ENCODE results near the gene VCX3B.
"Not testable (repeated sequence)": the region's sequence is repeated elsewhere in the genome, so short reads cannot be mapped to it uniquely, and the experiment has no call there.

The VCX3B gene

DNA sequence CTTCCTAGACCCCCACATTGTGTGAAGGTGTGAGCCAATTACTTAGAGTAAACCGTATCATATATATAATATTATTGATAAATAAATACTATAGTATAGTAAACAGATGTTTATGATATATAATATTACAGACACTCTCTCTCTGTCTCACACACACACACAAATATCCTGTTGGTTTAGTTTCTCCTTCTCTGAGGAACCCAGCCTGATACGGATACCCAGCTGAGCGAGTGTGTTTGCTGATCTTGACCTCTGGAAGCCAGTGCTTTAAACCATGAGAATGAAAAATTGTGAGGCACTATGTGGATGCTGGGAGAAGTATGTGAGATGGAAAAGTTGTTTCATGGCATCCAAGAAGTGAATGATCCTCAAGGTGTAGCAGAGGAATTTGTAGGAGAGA is at the start of gene VCX3B:
Gene VCX3B, plus strand, starts transcription at position 301 of the 400 bp plus-strand sequence. CDS start 621 bp downstream, outside the sequence.
- not testable (repeated sequence) for DNase-seq (ENCODE audit: low read depth in 4 of 4, low spot score in 1 of 4)

- no peak for DNase-seq (ENCODE audit: low read depth in 4 of 4, low spot score in 1 of 4)
Measured at GRCh38 chrX:8418301-8418700, 46.3 kb upstream of the VCX3B start.

- DNase-seq (ENCODE audit: low read depth in 4 of 4, low spot score in 1 of 4), result no peak
Measured at GRCh38 chrX:8424912-8425311, 39.7 kb upstream of the VCX3B start.

DNA sequence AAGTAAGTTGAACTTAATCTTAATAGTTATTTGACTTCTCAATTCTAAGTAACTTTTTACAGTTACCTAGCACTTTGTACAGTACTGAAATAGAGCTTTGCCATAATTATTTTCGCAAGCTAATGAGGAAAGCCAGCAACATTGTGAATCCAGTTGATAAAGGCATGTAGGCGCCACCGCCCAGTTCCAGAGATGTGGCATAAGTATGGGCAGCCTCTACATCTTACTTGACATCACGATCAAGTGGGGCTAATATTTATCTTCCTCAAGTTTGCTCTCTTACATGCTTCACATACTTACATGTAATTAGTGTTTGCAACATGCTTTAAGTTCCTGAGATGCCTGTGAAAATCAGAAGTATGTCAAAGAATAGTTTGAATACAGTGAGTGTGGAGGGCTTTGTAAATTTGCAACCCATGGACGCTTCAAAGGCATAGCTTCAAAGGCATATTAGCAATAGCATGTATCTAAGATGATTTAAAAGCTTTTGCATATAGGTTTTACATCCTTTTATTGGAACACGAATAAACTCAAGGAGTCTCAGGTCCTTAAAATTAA is 34.9 kb upstream of the VCX3B start:
- DNase-seq (ENCODE audit: low read depth in 4 of 4, low spot score in 1 of 4), result no peak

- no peak for DNase-seq (ENCODE audit: low read depth in 4 of 4, low spot score in 1 of 4)
Measured at GRCh38 chrX:8430444-8430843, 34.2 kb upstream of the VCX3B start.

DNA sequence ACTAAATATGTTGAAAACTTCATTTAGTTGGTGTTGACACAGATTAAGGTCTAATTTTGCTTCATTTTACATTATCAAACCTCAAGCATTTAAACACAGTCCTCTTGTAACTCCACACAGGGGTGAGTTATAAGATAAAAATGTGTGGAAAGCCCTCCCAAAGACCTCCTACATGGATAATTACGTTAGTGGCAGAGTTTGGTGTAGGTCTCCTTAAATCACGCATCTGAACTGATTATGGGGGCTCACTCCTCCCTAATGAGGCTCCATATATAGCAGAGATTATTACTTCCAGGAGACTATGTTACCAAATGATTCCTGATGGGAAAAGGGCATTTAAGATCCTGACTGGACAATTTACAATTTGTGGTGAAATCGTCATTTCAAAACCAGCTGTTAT is 32.2 kb upstream of the VCX3B start:
- DNase-seq (ENCODE audit: low read depth in 4 of 4, low spot score in 1 of 4), result no peak

DNA sequence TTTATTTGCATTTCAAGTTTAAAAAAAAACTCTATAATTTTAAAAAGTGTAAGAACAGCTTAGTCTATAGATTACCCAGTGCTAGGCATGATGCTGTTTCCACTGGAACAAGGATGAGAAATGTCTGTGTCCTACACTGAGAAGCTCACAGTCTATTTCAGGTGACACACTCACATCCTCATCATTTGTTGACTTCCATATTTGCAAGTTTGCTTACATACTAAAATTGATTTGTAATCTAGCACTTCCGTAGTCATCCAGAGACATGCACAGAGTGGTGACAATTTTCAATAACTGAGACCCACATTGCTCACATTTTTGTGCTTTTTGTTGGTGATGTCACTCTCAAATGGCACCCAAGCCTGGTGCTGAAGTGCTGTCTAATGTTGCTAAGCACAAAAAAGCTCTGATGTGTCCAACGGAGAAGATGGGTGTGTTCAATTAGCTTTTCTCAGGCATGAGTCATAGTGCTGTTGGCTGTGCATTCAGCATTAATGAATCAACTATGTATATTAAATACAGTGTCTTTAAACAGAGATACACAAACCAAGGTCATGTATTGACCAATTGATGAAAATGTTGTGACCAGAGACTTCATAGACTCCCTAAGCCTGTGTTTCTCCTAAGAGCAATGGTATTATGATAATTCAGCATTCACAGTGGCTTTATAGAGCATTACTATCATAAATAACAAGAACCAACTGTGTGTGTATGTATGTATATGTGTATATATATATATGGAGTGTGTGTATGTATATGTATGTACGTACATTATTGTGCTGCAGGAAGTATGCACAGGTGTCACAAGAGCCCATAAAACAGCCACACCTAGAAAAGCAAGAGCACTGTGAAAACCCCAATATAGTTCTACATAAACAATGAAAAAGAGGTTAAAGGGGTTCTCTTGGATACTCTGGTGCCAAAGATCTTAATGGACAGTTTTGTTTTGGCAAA is 31.2 kb upstream of the VCX3B start:
- DNase-seq (ENCODE audit: low read depth in 4 of 4, low spot score in 1 of 4), result no peak

DNA sequence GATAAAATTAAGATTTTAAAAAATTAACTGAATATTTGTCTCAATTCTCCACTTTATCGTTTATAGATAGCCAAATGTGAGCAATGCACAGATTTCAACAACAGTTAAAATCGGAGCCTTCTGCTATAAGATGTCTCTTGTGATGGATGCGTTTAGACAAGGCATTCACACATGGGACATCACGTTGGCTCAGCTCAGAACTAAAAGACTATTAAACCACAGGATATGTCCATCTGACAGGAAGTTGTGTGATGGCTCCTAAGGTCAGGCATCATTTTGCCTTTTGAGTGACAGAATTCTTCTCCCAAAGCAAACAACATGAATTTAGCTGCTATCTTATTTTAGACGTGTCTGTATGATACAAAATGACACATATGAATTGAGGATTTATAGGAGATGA is 17.3 kb upstream of the VCX3B start:
- no peak for DNase-seq (ENCODE audit: low read depth in 4 of 4, low spot score in 1 of 4)

GRCh38 chrX:8452343-8452742 is 12.3 kb upstream of the VCX3B start:
- DNase-seq (ENCODE audit: low read depth in 4 of 4, low spot score in 1 of 4), result not testable (repeated sequence)

DNA sequence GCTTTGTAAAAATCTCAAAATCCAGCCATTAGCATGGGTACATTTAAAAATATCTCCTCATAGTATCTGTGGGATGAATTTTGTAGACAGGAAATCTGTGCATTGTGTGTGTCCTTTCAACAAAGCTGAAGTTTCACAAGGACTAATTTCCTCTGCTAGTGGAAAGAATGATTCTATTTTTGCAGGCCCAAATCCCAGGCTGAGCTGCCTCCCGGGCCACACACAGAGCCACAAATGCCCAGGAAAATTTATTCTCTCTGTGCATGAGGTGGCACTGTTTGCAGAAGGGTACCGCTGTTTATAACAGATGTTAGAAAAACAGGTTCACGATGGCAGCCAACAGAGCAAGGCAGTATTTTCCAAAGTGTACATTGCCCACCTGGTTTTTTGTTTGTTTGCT is 11.0 kb upstream of the VCX3B start:
- no peak for DNase-seq (ENCODE audit: low read depth in 4 of 4, low spot score in 1 of 4)

- DNase-seq (ENCODE audit: low read depth in 4 of 4, low spot score in 1 of 4), result no peak
Measured at GRCh38 chrX:8455557-8455956, 9.1 kb upstream of the VCX3B start.

GRCh38 chrX:8462488-8462887 is 2.1 kb upstream of the VCX3B start:
- DNase-seq (ENCODE audit: low read depth in 4 of 4, low spot score in 1 of 4), result no peak

DNA sequence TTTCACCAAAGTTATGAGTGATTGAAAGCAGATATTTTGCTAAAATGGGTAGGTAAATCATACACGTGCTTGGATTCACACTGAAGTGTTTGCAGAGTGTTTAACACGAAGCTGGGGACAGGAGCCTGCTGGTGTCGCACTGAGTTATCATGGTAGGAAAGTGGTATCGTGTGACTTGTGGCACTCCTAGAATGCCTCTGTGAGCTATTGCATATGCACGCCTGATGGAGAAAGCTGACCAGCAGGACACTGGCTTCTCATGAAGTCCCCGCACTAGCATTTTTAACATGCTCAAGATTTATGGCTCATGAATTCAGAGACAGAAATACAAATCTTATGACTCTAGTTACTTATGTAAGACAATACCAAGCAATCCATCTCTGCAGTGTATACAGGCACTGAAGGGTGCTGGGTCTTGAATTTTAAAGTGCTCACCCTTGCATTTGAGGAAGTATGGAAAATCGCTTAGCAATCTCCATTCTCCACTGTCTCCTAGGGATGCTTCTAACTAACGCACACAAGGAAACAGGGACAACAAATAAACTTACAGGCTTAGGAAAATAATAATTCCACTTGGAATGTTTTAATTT is 19.8 kb downstream of the VCX3B start:
- DNase-seq (ENCODE audit: low read depth in 4 of 4, low spot score in 1 of 4), result no peak

DNA sequence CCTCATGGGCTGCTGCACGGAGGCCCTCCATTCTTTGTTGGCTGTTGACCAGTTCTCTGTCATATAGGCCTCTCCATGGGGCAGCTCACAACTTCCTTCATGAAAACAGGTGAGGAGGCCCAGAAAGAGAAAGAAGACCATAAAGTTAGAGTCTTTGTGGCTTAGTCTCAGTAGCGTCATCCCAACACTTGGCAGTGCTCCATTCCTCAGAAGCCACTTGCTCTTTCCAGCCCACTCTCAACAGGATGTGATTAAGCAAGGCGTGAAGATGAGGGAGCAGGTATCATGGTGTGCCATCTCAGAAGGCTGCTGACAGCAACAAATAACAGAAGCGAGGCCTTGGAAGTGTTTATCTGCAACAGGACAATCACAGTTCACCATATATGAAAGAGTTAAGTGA is 30.4 kb downstream of the VCX3B start:
- DNase-seq (ENCODE audit: low read depth in 4 of 4, low spot score in 1 of 4), result not testable (repeated sequence)

- DNase-seq (ENCODE audit: low read depth in 4 of 4, low spot score in 1 of 4), result no peak
Measured at GRCh38 chrX:8500203-8500602, 35.6 kb downstream of the VCX3B start.

GRCh38 chrX:8502101-8502500 is 37.5 kb downstream of the VCX3B start:
- DNase-seq (ENCODE audit: low read depth in 4 of 4, low spot score in 1 of 4), result not testable (repeated sequence)

- DNase-seq (ENCODE audit: low read depth in 4 of 4, low spot score in 1 of 4), result no peak
Measured at GRCh38 chrX:8504451-8504850, 39.8 kb downstream of the VCX3B start.
